AG04449 (cell line): Measurements from ENCODE around the gene PTH1R.
"Not testable (repeated sequence)": the region's sequence is repeated elsewhere in the genome, so short reads cannot be mapped to it uniquely, and the experiment has no call there.

Experiments used
- CTCF ChIA-PET: fragments of 350-600 bp; formaldehyde crosslinking; extraction: SDS; loops from one replicate; lab custom pipeline; 2021; ENCODE audit warnings: antibody characterized with exemption; lab: Yijun Ruan, JAX
- POLR2A ChIA-PET: fragments of 400-600, 350-600 bp; formaldehyde crosslinking; extraction: SDS; loops from one replicate; lab custom pipeline; 2020; ENCODE audit warnings: antibody characterized with exemption, inconsistent platforms; lab: Yijun Ruan, JAX
- DNase-seq: peaks from one replicate; pipeline ENCODE4 v3.0.0-alpha.2; 2010; ENCODE audit warnings: low read depth, low spot score
- H3K4me3 ChIP-seq: 2 replicates; pipeline ENCODE4 v1.5.1; 2011; ENCODE audit warnings: low read depth, mild to moderate bottlenecking, control low read depth, low read length
- CTCF ChIP-seq: IDR thresholded peaks from one replicate; pipeline ENCODE4 v1.5.1; 2011; ENCODE audit warnings: mild to moderate bottlenecking, moderate library complexity, low read length, control low read depth, inconsistent platforms; ENCODE audit not compliant: insufficient read depth; ENCODE audit errors: missing control alignments

The PTH1R gene

GRCh38 chr3:46910166-46910760 is 32.7 kb downstream of the PTH1R start:
- CTCF ChIA-PET = interaction anchor here (0.6 to 4.7 kb wide), 50 partner anchors 7 to 468 kb away, joined by 3 to 75 read pairs (median 6); partner anchors contain the start of genes MYL3, NBEAL2, PTH1R and TMIE
- no peak for DNase-seq
- POLR2A ChIA-PET = no interaction called here
- H3K4me3 ChIP-seq = no peak overlapping the region
- no peak for TF ChIP-seq CTCF

GRCh38 chr3:46910914-46911313 is 33.4 kb downstream of the PTH1R start:
- POLR2A ChIA-PET, H3K4me3 ChIP-seq, DNase-seq: not testable (repeated sequence)
- CTCF ChIA-PET = interaction anchor here (1.9 to 4.7 kb wide), 5 partner anchors 11 to 205 kb away, joined by 6 to 34 read pairs (median 19); no protein-coding TSS in a partner anchor

GRCh38 chr3:46912986-46913385 is 35.5 kb downstream of the PTH1R start:
- CTCF ChIA-PET = interaction anchor here (0.8 to 4.7 kb wide), 15 partner anchors 9 to 411 kb away, joined by 3 to 34 read pairs (median 4); partner anchors contain the start of gene MYL3
- no peak for TF ChIP-seq CTCF
- POLR2A ChIA-PET = no interaction called here
- H3K4me3 ChIP-seq = no peak overlapping the region
- DNase-seq = no peak

GRCh38 chr3:46913644-46914043 is 36.1 kb downstream of the PTH1R start:
- DNase-seq = no peak

GRCh38 chr3:46914849-46915248 is 37.3 kb downstream of the PTH1R start:
- ChIA-PET POLR2A (interaction anchor here (1.1 kb wide), 1 partner anchor 21 kb away, joined by 4 read pairs; no protein-coding TSS in a partner anchor), CTCF (interaction anchor here (0.6 to 4.7 kb wide), 9 partner anchors 7 to 667 kb away, joined by 3 to 34 read pairs (median 10); no protein-coding TSS in a partner anchor)
- H3K4me3 ChIP-seq = no peak overlapping the region
- no peak for DNase-seq
- TF ChIP-seq CTCF = no peak

More at GRCh38 chr3:46913644-46914043, 36.1 kb downstream of the PTH1R start:
- no peak overlapping the region for H3K4me3 ChIP-seq
- CTCF ChIA-PET = interaction anchor here (0.8 to 4.7 kb wide), 16 partner anchors 9 to 424 kb away, joined by 3 to 34 read pairs (median 4); partner anchors contain the start of gene MYL3
- POLR2A ChIA-PET = no interaction called here
- TF ChIP-seq CTCF = no peak

GRCh38 chr3:46915297-46915822 is 37.8 kb downstream of the PTH1R start:
- ChIA-PET POLR2A (interaction anchor here (1.1 kb wide), 1 partner anchor 20 kb away, joined by 4 read pairs; no protein-coding TSS in a partner anchor), CTCF (interaction anchor here (0.6 to 4.7 kb wide), 5 partner anchors 8 to 666 kb away, joined by 3 to 23 read pairs (median 10); no protein-coding TSS in a partner anchor)
- DNase-seq = no peak
- no peak overlapping the region for H3K4me3 ChIP-seq
- no peak for TF ChIP-seq CTCF
